ENCODE measurements around the gene FOXL2NB.

Gene FOXL2NB

GRCh38 chr3:138942861-138943623 is 4.0 kb upstream of the FOXL2NB start:
- H2AFZ ChIP-seq (ENCODE audit: insufficient read depth, low read length, poor library complexity): no peak overlapping the region
- no peak overlapping the region for H4K91ac ChIP-seq (ENCODE audit: low read depth, low read length)
- no peak overlapping the region for H2BK120ac ChIP-seq (ENCODE audit: insufficient read depth, low read length, poor library complexity)
- H2BK12ac ChIP-seq (ENCODE audit: low read length): no peak overlapping the region
- no peak overlapping the region for H2BK5ac ChIP-seq (ENCODE audit: low read depth, low read length, poor library complexity)
- no peak overlapping the region for H3K14ac ChIP-seq (ENCODE audit: low read length)
- peaks cover 79% of the 10 kb centered on the region for H3K27me3 ChIP-seq (ENCODE audit: insufficient read depth, low read length)
- H4K8ac ChIP-seq (ENCODE audit: low read depth, low read length): no peak overlapping the region
- H3K4me2 ChIP-seq (ENCODE audit: low read length): no peak overlapping the region
- WGBS (ENCODE audit: extremely low coverage, insufficient coverage, insufficient read length): no CpG with 5 or more reads among the region's 25 CpGs
- H3K79me2 ChIP-seq (ENCODE audit: control insufficient read depth, insufficient read depth, low read length, poor library complexity): no peaks in the 10 kb centered on the region
- no peak overlapping the region for H4K12ac ChIP-seq (ENCODE audit: low read depth, low read length)
- H2AK5ac ChIP-seq (ENCODE audit: low read length): no peak overlapping the region
- H3K4ac ChIP-seq (ENCODE audit: low read depth, low read length): no peak overlapping the region
- no peak overlapping the region for H3K18ac ChIP-seq (ENCODE audit: low read length)
- no peak overlapping the region for H3K27ac ChIP-seq (ENCODE audit: low read depth, low read length)
- peaks cover 9% of the 10 kb centered on the region for H3K9me3 ChIP-seq (ENCODE audit: insufficient read depth, low read depth, low read length)
- no peak overlapping the region for H3K9ac ChIP-seq (ENCODE audit: low read length)
- peaks cover 23 to 25% of the 10 kb centered on the region in 2 experiments for H3K4me1 ChIP-seq (ENCODE audit: control insufficient read depth in 1 of 2, insufficient read depth in 2 of 2, low read length in 2 of 2)
- no peaks in the 10 kb centered on the region for H3K79me1 ChIP-seq (ENCODE audit: low read length)
- no peak overlapping the region for H3K4me3 ChIP-seq (ENCODE audit: low read depth, low read length)
- no peak for DNase-seq
- H3K23ac ChIP-seq (ENCODE audit: low read length): no peak overlapping the region
- no peaks in the 10 kb centered on the region for H3K36me3 ChIP-seq (ENCODE audit: control insufficient read depth in 1 of 2, insufficient read depth in 2 of 2, low read length in 2 of 2)

- WGBS (ENCODE audit: extremely low coverage, insufficient coverage, insufficient read length): no CpG with 5 or more reads among the region's 30 CpGs
Measured at GRCh38 chr3:138943724-138944653, 3.0 kb upstream of the FOXL2NB start.

GRCh38 chr3:138944654-138944928 is 2.4 kb upstream of the FOXL2NB start:
- no peak overlapping the region for H3K23ac ChIP-seq (ENCODE audit: low read length)
- no CpG with 5 or more reads among the region's 12 CpGs for WGBS (ENCODE audit: extremely low coverage, insufficient coverage, insufficient read length)

More at GRCh38 chr3:138943724-138944653, 3.0 kb upstream of the FOXL2NB start:
- H2BK120ac ChIP-seq (ENCODE audit: insufficient read depth, low read length, poor library complexity): no peak overlapping the region
- H3K79me1 ChIP-seq (ENCODE audit: low read length): no peaks in the 10 kb centered on the region
- H4K8ac ChIP-seq (ENCODE audit: low read depth, low read length): no peak overlapping the region
- H4K12ac ChIP-seq (ENCODE audit: low read depth, low read length): no peak overlapping the region
- no peak overlapping the region for H3K4ac ChIP-seq (ENCODE audit: low read depth, low read length)
- no peak overlapping the region for H2BK12ac ChIP-seq (ENCODE audit: low read length)
- H2AK5ac ChIP-seq (ENCODE audit: low read length): no peak overlapping the region
- H3K23ac ChIP-seq (ENCODE audit: low read length): no peak overlapping the region
- no peak for DNase-seq
- peaks cover 23 to 26% of the 10 kb centered on the region in 2 experiments for H3K4me1 ChIP-seq (ENCODE audit: control insufficient read depth in 1 of 2, insufficient read depth in 2 of 2, low read length in 2 of 2)
- H2AFZ ChIP-seq (ENCODE audit: insufficient read depth, low read length, poor library complexity): no peak overlapping the region
- H3K27me3 ChIP-seq (ENCODE audit: insufficient read depth, low read length): peaks cover 78% of the 10 kb centered on the region
- H3K27ac ChIP-seq (ENCODE audit: low read depth, low read length): no peak overlapping the region
- no peak overlapping the region for H3K4me2 ChIP-seq (ENCODE audit: low read length)
- no peak overlapping the region for H3K9ac ChIP-seq (ENCODE audit: low read length)
- peaks cover 7% of the 10 kb centered on the region for H3K9me3 ChIP-seq (ENCODE audit: insufficient read depth, low read depth, low read length)
- H3K18ac ChIP-seq (ENCODE audit: low read length): no peak overlapping the region
- no peaks in the 10 kb centered on the region for H3K36me3 ChIP-seq (ENCODE audit: control insufficient read depth in 1 of 2, insufficient read depth in 2 of 2, low read length in 2 of 2)
- H4K91ac ChIP-seq (ENCODE audit: low read depth, low read length): no peak overlapping the region
- no peaks in the 10 kb centered on the region for H3K79me2 ChIP-seq (ENCODE audit: control insufficient read depth, insufficient read depth, low read length, poor library complexity)
- no peak overlapping the region for H3K4me3 ChIP-seq (ENCODE audit: low read depth, low read length)
- H3K14ac ChIP-seq (ENCODE audit: low read length): no peak overlapping the region
- no peak overlapping the region for H2BK5ac ChIP-seq (ENCODE audit: low read depth, low read length, poor library complexity)

GRCh38 chr3:138944929-138945708 is 1.9 kb upstream of the FOXL2NB start:
- peak in 1 of 2 donors; percentile 40 for DNase-seq
- H3K9me3 ChIP-seq (ENCODE audit: insufficient read depth, low read depth, low read length): peaks cover 7% of the 10 kb centered on the region
- H3K27ac ChIP-seq (ENCODE audit: low read depth, low read length): no peak overlapping the region
- H3K9ac ChIP-seq (ENCODE audit: low read length): no peak overlapping the region
- no peak overlapping the region for H2BK5ac ChIP-seq (ENCODE audit: low read depth, low read length, poor library complexity)
- H3K36me3 ChIP-seq (ENCODE audit: control insufficient read depth in 1 of 2, insufficient read depth in 2 of 2, low read length in 2 of 2): no peaks in the 10 kb centered on the region
- no peak overlapping the region for H2BK12ac ChIP-seq (ENCODE audit: low read length)
- no peak overlapping the region for H2AK5ac ChIP-seq (ENCODE audit: low read length)
- peak overlapping the region; percentile 50 for H2AFZ ChIP-seq (ENCODE audit: insufficient read depth, low read length, poor library complexity)
- H4K8ac ChIP-seq (ENCODE audit: low read depth, low read length): no peak overlapping the region
- no peak overlapping the region for H3K23ac ChIP-seq (ENCODE audit: low read length)
- H3K4me3 ChIP-seq (ENCODE audit: low read depth, low read length): no peak overlapping the region
- no peak overlapping the region for H3K14ac ChIP-seq (ENCODE audit: low read length)
- peaks cover 28 to 32% of the 10 kb centered on the region in 2 experiments for H3K4me1 ChIP-seq (ENCODE audit: control insufficient read depth in 1 of 2, insufficient read depth in 2 of 2, low read length in 2 of 2)
- H3K4me2 ChIP-seq (ENCODE audit: low read length): peak overlapping the region; percentile 88
- H2BK120ac ChIP-seq (ENCODE audit: insufficient read depth, low read length, poor library complexity): no peak overlapping the region
- H3K18ac ChIP-seq (ENCODE audit: low read length): no peak overlapping the region
- H3K79me1 ChIP-seq (ENCODE audit: low read length): no peaks in the 10 kb centered on the region
- WGBS (ENCODE audit: extremely low coverage, insufficient coverage, insufficient read length): no CpG with 5 or more reads among the region's 80 CpGs
- H3K4ac ChIP-seq (ENCODE audit: low read depth, low read length): no peak overlapping the region
- H4K12ac ChIP-seq (ENCODE audit: low read depth, low read length): no peak overlapping the region
- H3K27me3 ChIP-seq (ENCODE audit: insufficient read depth, low read length): peaks cover 77% of the 10 kb centered on the region
- no peak overlapping the region for H4K91ac ChIP-seq (ENCODE audit: low read depth, low read length)
- no peaks in the 10 kb centered on the region for H3K79me2 ChIP-seq (ENCODE audit: control insufficient read depth, insufficient read depth, low read length, poor library complexity)

More at GRCh38 chr3:138944654-138944928, 2.4 kb upstream of the FOXL2NB start:
- H3K18ac ChIP-seq (ENCODE audit: low read length): no peak overlapping the region
- H4K8ac ChIP-seq (ENCODE audit: low read depth, low read length): no peak overlapping the region
- H2BK5ac ChIP-seq (ENCODE audit: low read depth, low read length, poor library complexity): no peak overlapping the region
- H3K27me3 ChIP-seq (ENCODE audit: insufficient read depth, low read length): peaks cover 77% of the 10 kb centered on the region
- H2BK120ac ChIP-seq (ENCODE audit: insufficient read depth, low read length, poor library complexity): no peak overlapping the region
- peaks cover 23 to 29% of the 10 kb centered on the region in 2 experiments for H3K4me1 ChIP-seq (ENCODE audit: control insufficient read depth in 1 of 2, insufficient read depth in 2 of 2, low read length in 2 of 2)
- H3K27ac ChIP-seq (ENCODE audit: low read depth, low read length): no peak overlapping the region
- no peak overlapping the region for H3K4ac ChIP-seq (ENCODE audit: low read depth, low read length)
- no peak overlapping the region for H3K9ac ChIP-seq (ENCODE audit: low read length)
- no peaks in the 10 kb centered on the region for H3K36me3 ChIP-seq (ENCODE audit: control insufficient read depth in 1 of 2, insufficient read depth in 2 of 2, low read length in 2 of 2)
- H3K4me3 ChIP-seq (ENCODE audit: low read depth, low read length): no peak overlapping the region
- H3K79me2 ChIP-seq (ENCODE audit: control insufficient read depth, insufficient read depth, low read length, poor library complexity): no peaks in the 10 kb centered on the region
- peaks cover 7% of the 10 kb centered on the region for H3K9me3 ChIP-seq (ENCODE audit: insufficient read depth, low read depth, low read length)
- peak overlapping the region; percentile 88 for H3K4me2 ChIP-seq (ENCODE audit: low read length)
- H4K91ac ChIP-seq (ENCODE audit: low read depth, low read length): no peak overlapping the region
- no peaks in the 10 kb centered on the region for H3K79me1 ChIP-seq (ENCODE audit: low read length)
- peak overlapping the region; percentile 50 for H2AFZ ChIP-seq (ENCODE audit: insufficient read depth, low read length, poor library complexity)
- H3K14ac ChIP-seq (ENCODE audit: low read length): no peak overlapping the region
- no peak overlapping the region for H4K12ac ChIP-seq (ENCODE audit: low read depth, low read length)
- DNase-seq: no peak
- H2AK5ac ChIP-seq (ENCODE audit: low read length): no peak overlapping the region
- no peak overlapping the region for H2BK12ac ChIP-seq (ENCODE audit: low read length)

Measured in trophoblast cell (in vitro differentiated cells and primary cell).